ENCODE measurements around the gene OR1K1. TPM values are rescaled to one million over a fixed set of nuclear protein-coding genes. Genes with fewer than 3 reads are reported as not detected.
A peak's percentile ranks its signal among the peaks of the same experiment; 100 is the strongest.

OR1K1 gene
- polyA plus RNA-seq, 6 donors from 2014 or later, result not detected

- Mint-ChIP-seq H3K4me3 (no peak overlapping the region), H3K27ac (peak overlapping the region in 1 of 6 donors; percentile 12), H3K27me3 (no peaks in the 10 kb centered on the region), H3K9me3 (no peaks in the 10 kb centered on the region), H3K4me1 (peaks cover 0 to 3% (median 0%) of the 10 kb centered on the region in 3 donors), H3K36me3 (peaks cover 6 to 9% of the 10 kb centered on the region in 2 donors)
- ATAC-seq (ENCODE audit: low read depth in 2 of 2), result no peak
- no peak for DNase-seq
Observed at GRCh38 chr9:122846371-122846940, 46.5 kb downstream of the OR1K1 start.

DNA sequence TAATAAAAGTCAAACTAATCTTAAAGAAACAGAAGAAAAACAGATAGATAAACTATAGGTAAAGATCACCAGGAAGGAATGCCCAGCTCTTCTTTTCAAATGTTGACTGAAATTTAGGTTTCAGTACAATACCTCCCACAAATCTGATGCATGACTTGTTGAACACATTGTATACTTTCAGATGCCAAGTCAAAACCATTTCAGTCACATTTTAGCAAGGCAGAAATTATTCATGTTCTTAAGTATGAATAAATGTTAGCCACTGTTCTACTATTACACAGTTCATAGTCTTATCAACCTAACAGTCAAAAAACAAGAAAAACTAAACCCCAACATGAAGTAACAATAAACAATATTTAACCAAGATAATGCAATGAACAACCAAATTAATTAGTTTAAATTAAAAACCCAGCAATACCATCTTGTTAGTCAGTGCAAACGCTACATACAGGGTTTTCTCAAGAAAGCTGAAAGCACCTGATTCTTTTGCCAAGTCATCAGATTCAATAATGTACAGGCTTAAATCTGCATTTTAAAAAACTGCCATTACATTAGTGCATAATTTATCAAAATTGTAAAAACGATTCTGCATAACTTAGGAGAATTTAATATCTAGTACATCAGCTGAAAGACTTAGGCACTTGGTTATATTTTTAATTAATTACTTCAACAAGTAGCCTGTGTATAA lies 48.5 kb downstream of the OR1K1 start:
- Mint-ChIP-seq H3K4me3 (no peak overlapping the region), H3K36me3 (peaks cover 6 to 9% of the 10 kb centered on the region in 2 donors), H3K4me1 (no peaks in the 10 kb centered on the region), H3K9me3 (no peaks in the 10 kb centered on the region), H3K27ac (no peak overlapping the region), H3K27me3 (no peaks in the 10 kb centered on the region)
- DNase-seq (no peak), ATAC-seq (ENCODE audit: low read depth in 2 of 2) (no peak)

Other genes with a start within 250 kb of the OR1K1 start
- gene OR1N2, start 247.0 kb upstream of the OR1K1 start, polyA plus RNA-seq (ENCODE audit: low read depth in 6 of 6), result not detected
- not detected for gene OR1L8, start 216.7 kb upstream of the OR1K1 start, polyA plus RNA-seq (ENCODE audit: low read depth in 6 of 6)
- not detected for gene OR1Q1, start 185.4 kb upstream of the OR1K1 start, polyA plus RNA-seq (ENCODE audit: low read depth in 6 of 6)
- gene OR1B1, start 142.5 kb upstream of the OR1K1 start, polyA plus RNA-seq (ENCODE audit: low read depth in 6 of 6), result not detected
- not detected for gene OR1L1, start 138.4 kb upstream of the OR1K1 start, polyA plus RNA-seq (ENCODE audit: low read depth in 6 of 6)
- not detected for gene OR1L3, start 125.0 kb upstream of the OR1K1 start, polyA plus RNA-seq (ENCODE audit: low read depth in 6 of 6)
- not detected for gene OR1L4, start 76.1 kb upstream of the OR1K1 start, polyA plus RNA-seq (ENCODE audit: low read depth in 6 of 6)
- gene OR1L6, start 57.8 kb upstream of the OR1K1 start, polyA plus RNA-seq (ENCODE audit: low read depth in 6 of 6), result not detected
- not detected for gene OR5C1, start 11.2 kb upstream of the OR1K1 start, polyA plus RNA-seq (ENCODE audit: low read depth in 6 of 6)
- 1 to 10 TPM; 5.3 to 9.3 (median 6.5) TPM for gene PDCL, start 28.5 kb downstream of the OR1K1 start, polyA plus RNA-seq (ENCODE audit: low read depth in 6 of 6)
- 10 to 100 TPM; 26.5 to 39.1 (median 33.1) TPM for gene RC3H2, start 105.2 kb downstream of the OR1K1 start, polyA plus RNA-seq (ENCODE audit: low read depth in 6 of 6)
- 1 to 10 TPM in 5 of 6 donors, not detected in 1; 1.6 to 3.9 (median 2.6) TPM for gene ZBTB6, start 113.2 kb downstream of the OR1K1 start, polyA plus RNA-seq (ENCODE audit: low read depth in 6 of 6)
- gene ZBTB26, start 131.4 kb downstream of the OR1K1 start, polyA plus RNA-seq (ENCODE audit: low read depth in 6 of 6), result 1 to 10 TPM in 5 of 6 donors, not detected in 1; 2.6 to 4.0 (median 3.1) TPM
- 10 to 100 TPM; 27.6 to 37.9 (median 34.2) TPM for gene RABGAP1, start 140.9 kb downstream of the OR1K1 start, polyA plus RNA-seq (ENCODE audit: low read depth in 6 of 6)
- gene GPR21, start 233.5 kb downstream of the OR1K1 start, polyA plus RNA-seq (ENCODE audit: low read depth in 6 of 6), result not detected